SK-N-SH (cell line): ENCODE results near the gene OOSP2. TPM values are rescaled to one million over a fixed set of nuclear protein-coding genes. Genes with fewer than 3 reads are reported as not detected.

ENCODE experiments used
- CTCF ChIA-PET: fragments of 300-600, 350-600 bp; formaldehyde crosslinking; extraction: SDS; loops from one replicate; lab custom pipeline; 2021; lab: Yijun Ruan, JAX
- POLR2A ChIA-PET: fragments of 350-600 bp; sonication (Branson Sonifier 250); formaldehyde crosslinking; extraction: SDS; loops from one replicate; lab custom pipeline; 2020; ENCODE audit warnings: antibody characterized with exemption, inconsistent platforms; lab: Yijun Ruan, JAX
- DNase-seq: peaks from one replicate; pipeline ENCODE4 v3.0.0; 2012
- H2AFZ ChIP-seq: fragments of 200-600 bp; sonication (generic); 2 replicates; pipeline ENCODE4 v1.8.1; 2016; ENCODE audit warnings: antibody characterized with exemption, mild to moderate bottlenecking, low read depth
- H3F3A ChIP-seq: fragments of 200-600 bp; sonication (generic); replicated peaks from 2 replicates; pipeline ENCODE3; 2016; ENCODE audit warnings: antibody characterized with exemption, mild to moderate bottlenecking; ENCODE audit not compliant: insufficient read depth
- H3K27ac ChIP-seq, 2 experiments: fragments of 200-500 bp in 1 of 2; fragments of 200-600 bp in 1 of 2; sonication (Bioruptor generic) in 1 of 2; sonication (generic), shearing (Covaris generic) in 1 of 2; 2 replicates each; pipeline versions ENCODE4 v1.5.1 to v1.6.1; 2014 to 2016; ENCODE audit warnings: low read depth in 2 of 2, inconsistent platforms in 1 of 2, low read length in 1 of 2, mild to moderate bottlenecking in 1 of 2, mixed read lengths in 1 of 2
- H3K27me3 ChIP-seq: fragments of 200-600 bp; sonication (generic), shearing (Covaris generic); 2 replicates; pipeline ENCODE4 v1.6.1; 2016; ENCODE audit warnings: mixed run types; ENCODE audit not compliant: insufficient read depth
- H3K36me3 ChIP-seq, 2 experiments: fragments of 200-500 bp in 1 of 2; fragments of 200-600 bp in 1 of 2; sonication (Bioruptor generic) in 1 of 2; sonication (generic) in 1 of 2; replicated peaks in 1 of 2; 2 replicates each; pipeline versions ENCODE3 to v1.5.1; 2014 to 2016; ENCODE audit warnings: low read length in 1 of 2, mild to moderate bottlenecking in 1 of 2; ENCODE audit not compliant: insufficient read depth in 2 of 2, control insufficient read depth in 1 of 2
- H3K4me1 ChIP-seq, 2 experiments: fragments of 200-500 bp in 1 of 2; fragments of 200-600 bp in 1 of 2; sonication (Bioruptor generic) in 1 of 2; sonication (generic), shearing (Covaris generic) in 1 of 2; 2 replicates each; pipeline versions ENCODE4 v1.5.1 to v1.6.1; 2014 to 2016; ENCODE audit warnings: low read depth in 1 of 2, low read length in 1 of 2, mixed run types in 1 of 2; ENCODE audit not compliant: insufficient read depth in 2 of 2, control insufficient read depth in 1 of 2
- H3K4me2 ChIP-seq: fragments of 200-600 bp; sonication (generic), shearing (Covaris generic); 2 replicates; pipeline ENCODE4 v1.6.1; 2017; ENCODE audit warnings: mixed run types
- H3K4me3 ChIP-seq, 2 experiments: fragments of 200-500 bp in 1 of 2; fragments of 200-600 bp in 1 of 2; sonication (Bioruptor generic) in 1 of 2; sonication (generic), shearing (Covaris generic) in 1 of 2; 2 replicates each; pipeline versions ENCODE4 v1.5.1 to v1.8.1; 2014 to 2016; ENCODE audit warnings: low read depth in 2 of 2, inconsistent platforms in 1 of 2, low read length in 1 of 2, mild to moderate bottlenecking in 1 of 2, mixed read lengths in 1 of 2, moderate library complexity in 1 of 2
- H3K79me2 ChIP-seq: fragments of 200-600 bp; sonication (generic); 2 replicates; pipeline ENCODE4 v1.8.1; 2017; ENCODE audit warnings: mild to moderate bottlenecking; ENCODE audit not compliant: insufficient read depth
- H3K9ac ChIP-seq: fragments of 200-600 bp; sonication (generic); 2 replicates; pipeline ENCODE4 v1.6.1; 2017; ENCODE audit warnings: mixed run types
- H3K9me2 ChIP-seq: fragments of 200-600 bp; sonication (generic); 2 replicates; pipeline ENCODE4 v1.6.1; 2017; ENCODE audit warnings: mixed run types
- H3K9me3 ChIP-seq: fragments of 200-600 bp; sonication (generic); 2 replicates; pipeline ENCODE4 v1.6.1; 2017; ENCODE audit warnings: mixed run types, mild to moderate bottlenecking, moderate library complexity
- H4K20me1 ChIP-seq: fragments of 200-600 bp; sonication (generic); 2 replicates; pipeline ENCODE4 v1.6.1; 2017; ENCODE audit warnings: mild to moderate bottlenecking, mixed run types; ENCODE audit not compliant: insufficient read depth
- GATA2 ChIP-seq: sonication (generic); formaldehyde crosslinking; IDR thresholded peaks from 2 replicates; pipeline ENCODE4 v1.5.0; 2020; ENCODE audit warnings: mild to moderate bottlenecking, missing genetic modification reagents
- MXI1 ChIP-seq: IDR thresholded peaks from 2 replicates; pipeline ENCODE4 v1.6.1; 2012; ENCODE audit warnings: mild to moderate bottlenecking, low read depth, low read length, improper control_type of control experiment
- RAD21 ChIP-seq: IDR thresholded peaks from 2 replicates; pipeline ENCODE4 v1.6.1; 2012; ENCODE audit warnings: mild to moderate bottlenecking, low read length
- RCOR1 ChIP-seq: fragments of 150-350 bp; IDR thresholded peaks from 2 replicates; pipeline ENCODE4 v1.6.1; 2017; ENCODE audit warnings: antibody characterized with exemption, low read length
- TEAD4 ChIP-seq: IDR thresholded peaks from 2 replicates; pipeline ENCODE4 v1.4.0; 2012; ENCODE audit warnings: mild to moderate bottlenecking, borderline replicate concordance; ENCODE audit not compliant: insufficient read depth
- WGBS: methylation state at CpG from one replicate; pipeline ENCODE4 v1.1.6; 2017; ENCODE audit warnings: low lambda C conversion rate; 5-methylcytosine and 5-hydroxymethylcytosine counted together
- polyA plus RNA-seq, 3 experiments: library from polyadenylated mRNA; depleted of rRNA; stranded (reverse); fragments of >200 nt; gene quantifications; 2 replicates each; pipeline ENCODE4 v1.2.3, GENCODE V29; 2012
- TF ChIP-seq, protein P1 (sequence below): fragments of 150-350 bp; IDR thresholded peaks from 2 replicates; pipeline ENCODE4 v1.6.1; 2016; ENCODE audit warnings: mild to moderate bottlenecking, low read depth, low read length
- TF ChIP-seq, protein P2 (sequence below): fragments of 150-350 bp; IDR thresholded peaks from 2 replicates; pipeline ENCODE4 v1.6.1; 2017; ENCODE audit warnings: antibody characterized with exemption, low read length, low read depth, borderline replicate concordance

OOSP2 gene
- polyA plus RNA-seq, 1 of the 3 experiments (the other 2 are of a cell fraction) = not detected

DNA sequence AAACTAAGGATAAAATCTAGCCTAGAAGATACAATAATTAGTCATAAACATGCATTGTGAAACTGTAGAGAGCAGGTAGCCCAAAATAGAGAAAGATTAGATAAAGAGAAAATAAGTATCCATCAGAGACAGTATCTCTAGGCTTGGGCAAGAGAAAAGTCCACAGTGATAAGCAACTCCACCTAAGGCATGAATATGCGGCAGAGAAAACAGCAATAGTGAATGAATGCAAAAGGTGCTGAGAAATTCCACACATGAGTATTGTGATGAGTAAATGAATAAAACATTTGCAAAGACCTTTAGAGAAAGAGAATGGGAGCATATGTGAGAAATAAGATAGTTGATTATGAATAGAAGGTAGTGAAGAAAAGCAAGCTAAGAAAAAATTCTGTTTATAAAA, 57.0 kb downstream of the OOSP2 start:
- Histone ChIP-seq H3F3A (no peaks in the 10 kb centered on the region), H3K27me3 (no peaks in the 10 kb centered on the region; the same call in 1 of the 2 replicates), H3K4me1 (no peaks in the 10 kb centered on the region), H3K9me3 (no peaks in the 10 kb centered on the region), H3K79me2 (no peaks in the 10 kb centered on the region), H3K4me2 (no peak overlapping the region), H3K4me3 (no peak overlapping the region), H3K36me3 (no peaks in the 10 kb centered on the region), H2AFZ (no peak overlapping the region), H4K20me1 (no peaks in the 10 kb centered on the region), H3K9ac (no peak overlapping the region), H3K9me2 (no peaks in the 10 kb centered on the region), H3K27ac (no peak overlapping the region)
- TF ChIP-seq MXI1 (no peak), RAD21 (no peak), GATA2 (CRISPR knock-in tag) (no peak), TEAD4 (no peak), RCOR1 (no peak)
- TF ChIP-seq, protein P1, sequence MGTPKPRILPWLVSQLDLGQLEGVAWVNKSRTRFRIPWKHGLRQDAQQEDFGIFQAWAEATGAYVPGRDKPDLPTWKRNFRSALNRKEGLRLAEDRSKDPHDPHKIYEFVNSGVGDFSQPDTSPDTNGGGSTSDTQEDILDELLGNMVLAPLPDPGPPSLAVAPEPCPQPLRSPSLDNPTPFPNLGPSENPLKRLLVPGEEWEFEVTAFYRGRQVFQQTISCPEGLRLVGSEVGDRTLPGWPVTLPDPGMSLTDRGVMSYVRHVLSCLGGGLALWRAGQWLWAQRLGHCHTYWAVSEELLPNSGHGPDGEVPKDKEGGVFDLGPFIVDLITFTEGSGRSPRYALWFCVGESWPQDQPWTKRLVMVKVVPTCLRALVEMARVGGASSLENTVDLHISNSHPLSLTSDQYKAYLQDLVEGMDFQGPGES = no peak
- TF ChIP-seq, protein P2, sequence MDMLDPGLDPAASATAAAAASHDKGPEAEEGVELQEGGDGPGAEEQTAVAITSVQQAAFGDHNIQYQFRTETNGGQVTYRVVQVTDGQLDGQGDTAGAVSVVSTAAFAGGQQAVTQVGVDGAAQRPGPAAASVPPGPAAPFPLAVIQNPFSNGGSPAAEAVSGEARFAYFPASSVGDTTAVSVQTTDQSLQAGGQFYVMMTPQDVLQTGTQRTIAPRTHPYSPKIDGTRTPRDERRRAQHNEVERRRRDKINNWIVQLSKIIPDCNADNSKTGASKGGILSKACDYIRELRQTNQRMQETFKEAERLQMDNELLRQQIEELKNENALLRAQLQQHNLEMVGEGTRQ = no peak
- no peak for DNase-seq
- ChIA-PET POLR2A (no interaction called here), CTCF (no interaction called here)
- WGBS = 71% methylated on average over 1 of the region's 1 CpG

Other genes starting within 250 kb of the OOSP2 start
- 70.1 and 77.6 TPM in 2 replicates for gene MRPL16, start 229.6 kb upstream of the OOSP2 start, polyA plus RNA-seq (2012; rRNA removed)
- not detected in 2 replicates for gene CBLIF, start 194.9 kb upstream of the OOSP2 start, polyA plus RNA-seq (2012; rRNA removed)
- 0.03 TPM in 1 of 2 replicates, not detected in the other for gene TCN1, start 173.9 kb upstream of the OOSP2 start, polyA plus RNA-seq (2012; rRNA removed)
- not detected in 2 replicates for gene OOSP3, start 161.6 kb upstream of the OOSP2 start, polyA plus RNA-seq (2012; rRNA removed)
- gene OOSP1, start 102.0 kb upstream of the OOSP2 start, polyA plus RNA-seq (2012; rRNA removed) = not detected in 2 replicates
- gene OOSP4A, start 76.4 kb upstream of the OOSP2 start, polyA plus RNA-seq (2012; rRNA removed) = not detected in 2 replicates
- gene OOSP4B, start 23.2 kb upstream of the OOSP2 start, polyA plus RNA-seq (2012; rRNA removed) = not detected in 2 replicates
- gene MS4A3, start 16.3 kb downstream of the OOSP2 start, polyA plus RNA-seq (2012; rRNA removed) = not detected in 2 replicates
- not detected in 2 replicates for gene MS4A2, start 48.3 kb downstream of the OOSP2 start, polyA plus RNA-seq (2012; rRNA removed)
- gene MS4A6A, start 142.7 kb downstream of the OOSP2 start, polyA plus RNA-seq (2012; rRNA removed) = not detected in 2 replicates
- gene MS4A4E, start 202.7 kb downstream of the OOSP2 start, polyA plus RNA-seq (2012; rRNA removed) = not detected in 2 replicates
- gene MS4A4A, start 240.3 kb downstream of the OOSP2 start, polyA plus RNA-seq (2012; rRNA removed) = not detected in 2 replicates